ENCODE measurements around the gene TTC38.

TTC38 gene

DNA sequence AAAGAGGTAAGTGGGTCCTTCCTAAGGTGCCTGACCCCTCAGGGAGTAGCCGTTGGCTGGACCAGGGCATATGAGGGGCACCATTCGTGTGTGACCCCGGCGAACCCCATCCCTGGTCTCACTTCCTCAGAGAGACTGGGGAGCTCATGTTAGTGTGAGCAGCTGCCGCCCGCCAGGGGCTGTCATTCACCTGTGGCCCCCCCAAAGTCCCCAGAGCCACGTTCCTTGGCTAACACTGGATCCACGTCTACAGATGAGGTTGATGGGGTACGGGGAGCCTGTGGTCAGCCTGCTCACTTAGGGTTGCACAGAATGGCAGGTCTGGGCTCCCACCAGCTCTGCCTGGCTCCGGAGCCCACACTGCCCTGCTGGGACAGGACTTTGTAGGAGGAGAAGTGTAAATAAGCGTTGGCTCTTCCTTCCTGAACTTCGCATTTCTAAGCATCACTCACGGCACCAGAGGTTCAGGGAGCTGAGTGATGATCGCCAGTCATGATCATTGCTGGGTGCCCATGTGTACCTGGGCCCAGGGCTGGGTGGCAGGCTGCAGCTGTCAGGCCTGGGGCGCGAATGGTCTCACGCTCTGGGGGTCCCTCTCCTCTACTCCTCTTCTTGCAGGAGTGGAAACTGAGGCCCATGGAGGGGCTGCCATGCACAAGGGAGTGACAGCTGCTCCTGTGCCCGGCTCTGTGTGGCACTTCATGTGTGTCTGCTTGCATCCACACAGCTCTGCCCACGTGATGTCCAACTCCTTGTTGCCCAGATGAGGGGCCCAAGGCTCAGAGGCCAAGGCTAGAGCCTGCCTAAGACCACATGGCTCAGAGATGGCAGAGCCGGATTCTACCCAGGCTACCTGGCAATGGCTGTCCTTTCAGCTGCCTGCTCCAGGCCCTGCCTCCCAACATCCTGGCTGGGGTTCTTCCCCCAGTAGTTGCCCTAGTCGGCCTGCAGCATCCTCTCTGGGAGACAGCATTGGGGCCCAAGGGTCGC, 11.1 kb downstream of the TTC38 start:
- no peak overlapping the region for H3K27ac ChIP-seq (ENCODE audit: low read depth, low read length)
- H3K4me2 ChIP-seq (ENCODE audit: low read length), result no peak overlapping the region
- TF ChIP-seq EZH2phosphoT487 (IDR thresholded peaks at IDR 0.05; ENCODE audit: borderline replicate concordance, low read length), result no peak
- TF ChIP-seq, protein P1, sequence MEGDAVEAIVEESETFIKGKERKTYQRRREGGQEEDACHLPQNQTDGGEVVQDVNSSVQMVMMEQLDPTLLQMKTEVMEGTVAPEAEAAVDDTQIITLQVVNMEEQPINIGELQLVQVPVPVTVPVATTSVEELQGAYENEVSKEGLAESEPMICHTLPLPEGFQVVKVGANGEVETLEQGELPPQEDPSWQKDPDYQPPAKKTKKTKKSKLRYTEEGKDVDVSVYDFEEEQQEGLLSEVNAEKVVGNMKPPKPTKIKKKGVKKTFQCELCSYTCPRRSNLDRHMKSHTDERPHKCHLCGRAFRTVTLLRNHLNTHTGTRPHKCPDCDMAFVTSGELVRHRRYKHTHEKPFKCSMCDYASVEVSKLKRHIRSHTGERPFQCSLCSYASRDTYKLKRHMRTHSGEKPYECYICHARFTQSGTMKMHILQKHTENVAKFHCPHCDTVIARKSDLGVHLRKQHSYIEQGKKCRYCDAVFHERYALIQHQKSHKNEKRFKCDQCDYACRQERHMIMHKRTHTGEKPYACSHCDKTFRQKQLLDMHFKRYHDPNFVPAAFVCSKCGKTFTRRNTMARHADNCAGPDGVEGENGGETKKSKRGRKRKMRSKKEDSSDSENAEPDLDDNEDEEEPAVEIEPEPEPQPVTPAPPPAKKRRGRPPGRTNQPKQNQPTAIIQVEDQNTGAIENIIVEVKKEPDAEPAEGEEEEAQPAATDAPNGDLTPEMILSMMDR (IDR thresholded peaks at IDR 0.05; ENCODE audit: low read depth, low read length, poor library complexity, severe bottlenecking), result no peak
- no peaks in the 10 kb centered on the region for H4K20me1 ChIP-seq (ENCODE audit: control insufficient read depth, insufficient read depth, low read depth, low read length)
- peaks cover 6% of the 10 kb centered on the region; the same call in 1 of the 2 replicates for H3K9me3 ChIP-seq (ENCODE audit: control insufficient read depth, insufficient read depth, low read length)
- no peaks in the 10 kb centered on the region for H3K79me2 ChIP-seq (ENCODE audit: control insufficient read depth, low read length)
- H3F3A ChIP-seq (ENCODE audit: control insufficient read depth, insufficient read depth), result no peaks in the 10 kb centered on the region
- H3K36me3 ChIP-seq (ENCODE audit: control insufficient read depth, low read length), result no peaks in the 10 kb centered on the region
- no peak overlapping the region for H3K4me3 ChIP-seq (ENCODE audit: low read length)
- H3K9me2 ChIP-seq (replicated peaks; ENCODE audit: control insufficient read depth, low read length), result no peaks in the 10 kb centered on the region
- peaks cover 7% of the 10 kb centered on the region for H3K4me1 ChIP-seq (ENCODE audit: control insufficient read depth, low read length)
- H3K27me3 ChIP-seq (ENCODE audit: control insufficient read depth, low read length), result no peaks in the 10 kb centered on the region

- H3K4me3 ChIP-seq (ENCODE audit: low read length), result no peak overlapping the region
- no peaks in the 10 kb centered on the region for H3K79me2 ChIP-seq (ENCODE audit: control insufficient read depth, low read length)
- H3K4me2 ChIP-seq (ENCODE audit: low read length), result no peak overlapping the region
- H3K36me3 ChIP-seq (ENCODE audit: control insufficient read depth, low read length), result no peaks in the 10 kb centered on the region
- peaks cover 4% of the 10 kb centered on the region; the same call in 1 of the 2 replicates for H3K9me3 ChIP-seq (ENCODE audit: control insufficient read depth, insufficient read depth, low read length)
- no peaks in the 10 kb centered on the region for H3K9me2 ChIP-seq (replicated peaks; ENCODE audit: control insufficient read depth, low read length)
- TF ChIP-seq EZH2phosphoT487 (IDR thresholded peaks at IDR 0.05; ENCODE audit: borderline replicate concordance, low read length), result no peak
- TF ChIP-seq, protein P1 (IDR thresholded peaks at IDR 0.05; ENCODE audit: low read depth, low read length, poor library complexity, severe bottlenecking), result no peak
- H3K4me1 ChIP-seq (ENCODE audit: control insufficient read depth, low read length), result peaks cover 7% of the 10 kb centered on the region
- H3F3A ChIP-seq (ENCODE audit: control insufficient read depth, insufficient read depth), result no peaks in the 10 kb centered on the region
- no peak overlapping the region for H3K27ac ChIP-seq (ENCODE audit: low read depth, low read length)
- no peaks in the 10 kb centered on the region for H4K20me1 ChIP-seq (ENCODE audit: control insufficient read depth, insufficient read depth, low read depth, low read length)
- H3K27me3 ChIP-seq (ENCODE audit: control insufficient read depth, low read length), result no peaks in the 10 kb centered on the region
Observed at GRCh38 chr22:46280063-46280817, 12.4 kb downstream of the TTC38 start.

DNA sequence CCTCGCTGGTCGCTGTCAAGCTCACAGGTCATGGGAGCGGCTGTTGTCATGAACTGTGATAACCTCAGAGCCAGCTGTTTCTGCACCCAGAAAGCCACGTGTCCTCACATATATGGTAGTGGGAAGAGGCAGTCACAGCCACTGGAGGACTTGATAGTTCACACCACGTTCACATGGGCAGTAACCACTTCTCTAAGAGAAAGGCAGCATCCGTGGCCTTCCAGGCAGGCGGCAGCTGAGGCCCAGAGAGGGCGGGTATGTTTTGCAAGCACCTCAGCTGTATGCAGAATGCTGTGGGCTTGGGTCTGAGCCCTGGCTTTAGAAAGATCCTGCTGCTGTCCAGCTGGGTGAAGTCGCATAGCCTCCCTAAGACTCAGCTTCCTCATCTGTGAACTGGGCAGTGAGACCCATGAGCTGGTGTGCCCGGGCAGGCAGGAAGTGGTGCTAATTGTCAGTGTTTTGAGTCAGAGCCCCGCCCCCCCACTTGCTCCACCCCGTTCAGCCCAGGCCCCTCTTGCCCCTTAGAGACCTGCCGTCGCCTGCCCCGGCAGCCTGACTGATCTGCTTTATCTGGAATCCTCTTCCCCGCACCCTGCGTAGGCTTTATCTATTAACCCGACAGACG, 13.3 kb downstream of the TTC38 start:
- H3K27ac ChIP-seq (ENCODE audit: low read depth, low read length), result no peak overlapping the region
- 0 out of 2 replicates have a peak overlapping the region, but pooled peaks have one; percentile 19 for H3K4me2 ChIP-seq (ENCODE audit: low read length)
- H3K4me3 ChIP-seq (ENCODE audit: low read length), result no peak overlapping the region
- H4K20me1 ChIP-seq (ENCODE audit: control insufficient read depth, insufficient read depth, low read depth, low read length), result no peaks in the 10 kb centered on the region
- no peaks in the 10 kb centered on the region for H3F3A ChIP-seq (ENCODE audit: control insufficient read depth, insufficient read depth)
- peaks cover 7% of the 10 kb centered on the region for H3K4me1 ChIP-seq (ENCODE audit: control insufficient read depth, low read length)
- no peaks in the 10 kb centered on the region for H3K27me3 ChIP-seq (ENCODE audit: control insufficient read depth, low read length)
- no peaks in the 10 kb centered on the region for H3K9me2 ChIP-seq (replicated peaks; ENCODE audit: control insufficient read depth, low read length)
- H3K36me3 ChIP-seq (ENCODE audit: control insufficient read depth, low read length), result no peaks in the 10 kb centered on the region
- H3K9me3 ChIP-seq (ENCODE audit: control insufficient read depth, insufficient read depth, low read length), result no peaks in the 10 kb centered on the region
- H3K79me2 ChIP-seq (ENCODE audit: control insufficient read depth, low read length), result no peaks in the 10 kb centered on the region
- TF ChIP-seq, protein P1 (IDR thresholded peaks at IDR 0.05; ENCODE audit: low read depth, low read length, poor library complexity, severe bottlenecking), result no peak
- TF ChIP-seq EZH2phosphoT487 (IDR thresholded peaks at IDR 0.05; ENCODE audit: borderline replicate concordance, low read length), result no peak
